ENCODE results near the gene IGFLR1.

The IGFLR1 gene

DNA sequence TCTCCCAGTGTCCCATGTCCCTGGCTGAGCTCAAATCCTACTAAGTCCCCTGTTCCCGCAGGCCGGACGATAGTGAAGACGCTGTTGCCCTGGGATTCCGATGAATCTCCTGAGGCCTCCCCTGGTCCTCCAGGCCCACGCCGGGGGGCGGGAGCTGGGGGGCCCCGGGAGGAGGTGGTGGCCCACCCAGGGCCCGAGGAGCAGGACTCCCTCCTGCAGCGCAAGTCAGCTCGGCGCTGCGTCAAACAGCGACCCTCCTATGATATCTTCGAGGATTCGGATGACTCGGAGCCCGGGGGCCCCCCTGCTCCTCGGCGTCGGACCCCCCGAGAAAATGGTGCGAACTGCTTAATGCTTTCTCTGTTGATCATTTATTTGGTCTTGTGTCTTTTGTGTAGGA lies 18.6 kb downstream of the IGFLR1 start:
- no peak overlapping the region for H3K4me3 ChIP-seq
- H3K36me3 ChIP-seq (replicated peaks), result peaks cover 78% of the 10 kb centered on the region
- in situ Hi-C loops (cut with MboI; ENCODE audit: low sequenced_read_pairs), result no loop called here

DNA sequence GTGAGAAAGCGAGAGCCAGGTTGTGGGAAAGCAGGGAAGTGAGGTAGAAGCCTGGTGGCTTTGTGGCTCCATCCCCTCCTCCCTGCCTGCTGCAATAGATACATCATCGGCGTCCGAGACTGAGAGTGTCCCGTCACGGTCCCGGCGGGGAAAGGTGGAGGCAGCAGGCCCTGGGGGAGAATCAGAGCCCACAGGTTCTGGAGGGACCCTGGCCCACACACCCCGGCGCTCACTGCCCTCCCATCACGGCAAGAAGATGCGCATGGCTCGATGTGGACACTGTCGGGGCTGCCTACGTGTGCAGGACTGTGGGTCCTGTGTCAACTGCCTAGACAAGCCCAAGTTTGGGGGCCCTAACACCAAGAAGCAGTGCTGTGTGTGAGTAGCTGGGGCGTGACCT lies 19.4 kb downstream of the IGFLR1 start:
- no peak for DNase-seq (ENCODE audit: low spot score in 2 of 2)
- H3K36me3 ChIP-seq (replicated peaks), result peaks cover 70% of the 10 kb centered on the region
- H3K4me1 ChIP-seq, result no peaks in the 10 kb centered on the region
- no peak overlapping the region for H3K4me3 ChIP-seq
- in situ Hi-C loops (cut with MboI; ENCODE audit: low sequenced_read_pairs), result no loop called here
- no peaks in the 10 kb centered on the region for H3K27me3 ChIP-seq (ENCODE audit: low read depth)
- H3K9me3 ChIP-seq, result no peaks in the 10 kb centered on the region

More for the DNA sequence above, 18.6 kb downstream of the IGFLR1 start:
- no peak for DNase-seq (ENCODE audit: low spot score in 2 of 2)
- no peaks in the 10 kb centered on the region for H3K27me3 ChIP-seq (ENCODE audit: low read depth)
- no peaks in the 10 kb centered on the region for H3K9me3 ChIP-seq
- no peaks in the 10 kb centered on the region for H3K4me1 ChIP-seq

DNA sequence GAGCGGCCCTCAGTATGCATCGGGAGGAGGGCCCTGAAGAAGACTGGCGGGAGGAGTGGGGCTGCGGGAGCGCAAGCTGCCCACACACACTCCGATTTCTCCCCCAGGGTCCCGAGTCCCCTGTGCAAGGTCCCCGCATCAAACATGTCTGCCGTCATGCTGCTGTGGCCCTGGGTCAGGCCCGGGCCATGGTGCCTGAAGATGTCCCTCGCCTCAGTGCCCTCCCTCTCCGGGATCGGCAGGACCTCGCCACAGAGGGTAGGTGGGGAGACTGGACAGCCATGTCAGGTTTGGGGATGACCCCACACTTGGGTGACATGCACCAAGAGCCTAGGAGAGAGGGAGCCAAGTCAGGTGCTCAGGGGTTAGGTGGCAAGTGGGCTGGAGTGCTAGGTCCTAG lies 19.8 kb downstream of the IGFLR1 start:
- in situ Hi-C loops (cut with MboI; ENCODE audit: low sequenced_read_pairs), result no loop called here
- no peaks in the 10 kb centered on the region for H3K4me1 ChIP-seq
- peaks cover 66% of the 10 kb centered on the region for H3K36me3 ChIP-seq (replicated peaks)
- H3K4me3 ChIP-seq, result no peak overlapping the region
- DNase-seq (ENCODE audit: low spot score in 2 of 2), result no peak
- H3K27me3 ChIP-seq (ENCODE audit: low read depth), result no peaks in the 10 kb centered on the region
- H3K9me3 ChIP-seq, result no peaks in the 10 kb centered on the region

- Histone ChIP-seq H3K4me1 (peaks cover 2% of the 10 kb centered on the region; the same call in 1 of the 2 replicates), H3K27me3 (ENCODE audit: low read depth) (no peaks in the 10 kb centered on the region), H3K9me3 (no peaks in the 10 kb centered on the region), H3K36me3 (replicated peaks) (peaks cover 55% of the 10 kb centered on the region), H3K4me3 (no peak overlapping the region)
- no peak for DNase-seq (ENCODE audit: low spot score in 2 of 2)
- in situ Hi-C loops (cut with MboI; ENCODE audit: low sequenced_read_pairs), result no loop called here
Measured at GRCh38 chr19:35721374-35721773, 20.9 kb downstream of the IGFLR1 start.

- H3K4me1 ChIP-seq, result peaks cover 7% of the 10 kb centered on the region
- no peak overlapping the region for H3K4me3 ChIP-seq
- no peaks in the 10 kb centered on the region for H3K27me3 ChIP-seq (ENCODE audit: low read depth)
- H3K9me3 ChIP-seq, result no peaks in the 10 kb centered on the region
- peaks cover 48% of the 10 kb centered on the region for H3K36me3 ChIP-seq (replicated peaks)
- no peak for DNase-seq (ENCODE audit: low spot score in 2 of 2)
- in situ Hi-C loops (cut with MboI; ENCODE audit: low sequenced_read_pairs), result no loop called here
Measured at GRCh38 chr19:35720648-35721047, 21.6 kb downstream of the IGFLR1 start.

DNA sequence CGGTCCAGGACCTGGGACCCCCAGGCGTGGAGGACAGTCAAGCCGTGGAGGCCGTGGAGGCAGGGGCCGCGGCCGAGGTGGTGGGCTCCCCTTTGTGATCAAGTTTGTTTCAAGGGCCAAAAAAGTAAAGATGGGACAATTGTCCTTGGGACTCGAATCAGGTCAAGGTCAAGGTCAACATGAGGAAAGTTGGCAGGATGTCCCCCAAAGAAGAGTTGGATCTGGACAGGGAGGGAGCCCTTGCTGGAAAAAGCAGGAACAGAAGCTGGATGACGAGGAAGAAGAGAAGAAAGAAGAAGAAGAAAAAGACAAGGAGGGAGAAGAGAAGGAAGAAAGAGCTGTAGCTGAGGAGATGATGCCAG lies 22.1 kb downstream of the IGFLR1 start:
- peaks cover 9% of the 10 kb centered on the region for H3K4me1 ChIP-seq
- in situ Hi-C loops (cut with MboI; ENCODE audit: low sequenced_read_pairs), result no loop called here
- no peaks in the 10 kb centered on the region for H3K27me3 ChIP-seq (ENCODE audit: low read depth)
- H3K4me3 ChIP-seq, result no peak overlapping the region
- peaks cover 43% of the 10 kb centered on the region for H3K36me3 ChIP-seq (replicated peaks)
- no peaks in the 10 kb centered on the region for H3K9me3 ChIP-seq
- no peak for DNase-seq (ENCODE audit: low spot score in 2 of 2)

GRCh38 chr19:35719402-35720162 lies 22.7 kb downstream of the IGFLR1 start:
- in situ Hi-C loops (cut with MboI; ENCODE audit: low sequenced_read_pairs), result loop anchor here (5.0 kb wide), 1 partner anchor 172 kb away; the partner anchor contains the start of gene TMEM147
- no peaks in the 10 kb centered on the region for H3K9me3 ChIP-seq
- H3K36me3 ChIP-seq (replicated peaks), result peaks cover 37% of the 10 kb centered on the region
- DNase-seq (ENCODE audit: low spot score in 2 of 2), result no peak
- peak overlapping the region; percentile 78 for H3K4me3 ChIP-seq
- peaks cover 9% of the 10 kb centered on the region for H3K4me1 ChIP-seq
- no peaks in the 10 kb centered on the region for H3K27me3 ChIP-seq (ENCODE audit: low read depth)

DNA sequence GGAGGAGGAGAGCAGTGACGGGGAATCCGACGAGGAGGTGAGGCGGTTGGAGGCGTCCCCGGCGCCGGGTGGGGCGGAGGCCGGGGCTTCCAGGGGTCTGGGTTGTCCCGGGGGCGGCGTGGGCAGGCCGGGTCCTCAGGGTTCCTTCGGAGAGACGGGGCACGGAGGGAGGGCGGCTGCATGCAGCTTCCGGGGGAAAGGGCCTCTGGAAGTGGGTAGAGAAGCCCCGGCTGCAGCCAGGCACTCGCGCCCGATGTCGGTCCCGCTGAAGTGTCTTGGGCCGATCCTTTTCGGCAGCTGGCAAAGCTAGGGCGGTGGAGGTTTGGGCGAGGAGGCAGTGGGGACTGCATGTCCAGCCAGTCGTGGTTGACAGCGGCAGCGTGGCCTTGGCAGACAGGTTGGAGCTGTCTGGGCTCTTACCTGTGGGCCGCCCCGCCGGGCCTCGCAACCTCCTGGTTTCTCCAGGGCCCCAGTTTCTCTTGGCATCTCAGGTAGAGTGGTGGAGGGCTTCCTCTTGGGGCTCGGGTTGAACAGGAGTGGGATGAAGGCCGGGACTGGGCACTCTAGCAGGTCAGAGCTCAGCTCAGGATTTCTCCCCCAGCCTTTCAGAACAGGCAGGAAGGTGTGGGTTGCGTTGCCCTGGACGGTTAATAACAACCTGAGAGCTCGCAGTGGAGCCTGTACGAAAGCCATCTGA lies 23.8 kb downstream of the IGFLR1 start:
- in situ Hi-C loops (cut with MboI; ENCODE audit: low sequenced_read_pairs), result loop anchor here (5.0 kb wide), 1 partner anchor 171 kb away; the partner anchor contains the start of gene TMEM147
- Histone ChIP-seq H3K36me3 (replicated peaks) (peaks cover 26% of the 10 kb centered on the region), H3K9me3 (no peaks in the 10 kb centered on the region), H3K27me3 (ENCODE audit: low read depth) (no peaks in the 10 kb centered on the region), H3K4me3 (peak overlapping the region; percentile 78), H3K4me1 (peaks cover 9% of the 10 kb centered on the region)
- DNase-seq (ENCODE audit: low spot score in 2 of 2), result no peak

- Histone ChIP-seq H3K27me3 (ENCODE audit: low read depth) (no peaks in the 10 kb centered on the region), H3K9me3 (no peaks in the 10 kb centered on the region), H3K4me1 (peaks cover 9% of the 10 kb centered on the region), H3K4me3 (peak within 1 kb of the TSS; percentile 78), H3K36me3 (replicated peaks) (peaks cover 19% of the 10 kb centered on the region)
- no peak for DNase-seq (ENCODE audit: low spot score in 2 of 2)
- in situ Hi-C loops (cut with MboI; ENCODE audit: low sequenced_read_pairs), result loop anchor here (5.0 kb wide), 1 partner anchor 171 kb away; the partner anchor contains the start of gene TMEM147
Measured at GRCh38 chr19:35717665-35718344, 24.4 kb downstream of the IGFLR1 start, which contains the start of gene KMT2B. KMT2B (plus strand) TSS chr19:35718003; CDS start chr19:35718019, 16 bp downstream.

DNA sequence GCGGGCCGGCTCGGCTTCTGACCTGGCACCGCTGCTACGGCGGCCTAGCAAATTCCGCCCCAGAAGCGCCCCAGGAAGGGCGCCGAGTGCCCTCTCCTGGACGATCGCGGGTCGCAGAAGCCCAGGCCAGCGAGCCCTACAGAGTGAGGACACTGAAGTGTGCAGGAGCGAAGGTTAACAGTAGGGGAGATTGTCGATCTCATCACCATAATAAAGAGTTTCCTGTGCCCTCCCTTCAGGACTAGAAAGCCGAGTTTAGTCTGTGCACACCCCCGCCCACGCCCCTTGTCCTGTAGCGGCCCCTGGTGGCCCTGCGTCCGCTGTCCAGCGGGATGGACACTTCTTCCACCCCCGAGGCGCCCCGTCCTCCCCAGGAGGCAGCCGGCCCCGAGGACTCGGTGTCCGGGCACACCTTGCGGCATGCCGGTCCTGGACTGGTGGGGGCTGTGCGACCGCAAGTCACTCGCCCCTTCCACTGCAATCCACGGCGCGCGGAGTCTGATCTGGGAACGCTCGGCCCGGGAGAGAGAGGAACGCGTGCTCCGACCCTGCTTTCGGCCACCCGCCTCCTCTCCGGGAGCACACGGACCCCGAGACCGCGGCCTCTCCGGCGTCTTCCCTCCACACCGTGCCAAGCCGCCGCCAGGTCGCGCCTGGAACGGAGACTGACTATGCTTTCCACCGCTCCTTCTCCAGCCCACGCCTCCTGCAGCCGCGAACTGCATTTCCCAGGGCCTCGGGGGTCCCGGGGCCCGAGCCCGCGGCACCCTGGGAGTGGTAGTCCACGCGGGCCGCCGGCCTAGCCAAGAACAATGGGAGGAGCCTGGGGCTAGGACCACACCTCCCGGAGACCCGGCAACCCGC lies 25.2 kb downstream of the IGFLR1 start:
- Histone ChIP-seq H3K4me3 (peak overlapping the region; percentile 55), H3K4me1 (peaks cover 9% of the 10 kb centered on the region), H3K9me3 (no peaks in the 10 kb centered on the region), H3K36me3 (replicated peaks) (peaks cover 12% of the 10 kb centered on the region), H3K27me3 (ENCODE audit: low read depth) (no peaks in the 10 kb centered on the region)
- in situ Hi-C loops (cut with MboI; ENCODE audit: low sequenced_read_pairs), result loop anchor here (5.0 kb wide), 1 partner anchor 170 kb away; the partner anchor contains the start of gene TMEM147
- DNase-seq (ENCODE audit: low spot score in 2 of 2), result peak; percentile 97

GRCh38 chr19:35715981-35716800 lies 26.1 kb downstream of the IGFLR1 start:
- H3K4me3 ChIP-seq, result peak overlapping the region; percentile 55
- DNase-seq (ENCODE audit: low spot score in 2 of 2), result no peak
- peaks cover 3% of the 10 kb centered on the region; the same call in 1 of the 2 replicates for H3K36me3 ChIP-seq (replicated peaks)
- H3K27me3 ChIP-seq (ENCODE audit: low read depth), result no peaks in the 10 kb centered on the region
- H3K9me3 ChIP-seq, result no peaks in the 10 kb centered on the region
- H3K4me1 ChIP-seq, result peaks cover 9% of the 10 kb centered on the region
- in situ Hi-C loops (cut with MboI; ENCODE audit: low sequenced_read_pairs), result loop anchor here (5.0 kb wide), 1 partner anchor 169 kb away; the partner anchor contains the start of gene TMEM147

DNA sequence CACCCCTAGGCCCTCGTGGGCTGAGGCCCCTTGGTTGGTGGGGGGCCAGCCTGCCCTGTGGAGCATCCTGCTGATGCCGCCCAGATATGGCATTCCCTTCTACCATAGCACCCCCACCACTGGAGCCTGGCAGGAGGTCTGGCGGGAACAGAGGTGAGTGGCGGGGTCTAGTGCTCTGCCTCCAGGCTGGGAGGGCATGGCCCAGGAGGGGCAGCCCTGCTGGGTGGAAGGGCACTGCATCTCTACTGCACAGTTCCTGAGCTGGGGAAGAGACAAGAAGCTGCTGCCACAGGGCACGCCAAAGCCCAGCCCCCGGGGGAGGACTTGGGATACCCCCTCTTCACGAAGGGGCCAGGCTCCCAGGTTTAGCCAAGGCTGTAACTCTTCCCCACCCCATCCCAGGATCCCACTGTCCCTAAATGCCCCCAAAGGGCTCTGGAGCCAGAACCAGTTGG lies 26.9 kb downstream of the IGFLR1 start:
- in situ Hi-C loops (cut with MboI; ENCODE audit: low sequenced_read_pairs), result loop anchor here (5.0 kb wide), 1 partner anchor 168 kb away; the partner anchor contains the start of gene TMEM147
- Histone ChIP-seq H3K4me3 (peak overlapping the region; percentile 55), H3K36me3 (replicated peaks) (no peaks in the 10 kb centered on the region; the same call in 1 of the 2 replicates), H3K27me3 (ENCODE audit: low read depth) (no peaks in the 10 kb centered on the region), H3K4me1 (peaks cover 9% of the 10 kb centered on the region), H3K9me3 (no peaks in the 10 kb centered on the region)
- DNase-seq (ENCODE audit: low spot score in 2 of 2), result no peak

Data from HAP-1 (cell line).